Measurements from ENCODE around the gene PRSS57. TPM values are rescaled to one million over a fixed set of nuclear protein-coding genes. Genes with fewer than 3 reads are reported as not detected.

PRSS57 gene
- total and polyA plus RNA-seq, 2 of the 13 experiments (the other 11 are each of a cell fraction or from before 2014, with no cell fraction given) = 0.12 TPM; not detected in 1

- POLR2A ChIA-PET = interaction anchor here (0.6 to 2.3 kb wide), 4 partner anchors 10 to 102 kb away, joined by 3 to 18 read pairs (median 3); partner anchors contain the start of genes PALM and RNF126
- no peaks in the 10 kb centered on the region for H3K27me3 ChIP-seq (ENCODE audit: control insufficient read depth in 1 of 2, insufficient read depth in 2 of 2, low read length in 2 of 2)
- H3K79me2 ChIP-seq (ENCODE audit: insufficient read depth, low read length) = no peaks in the 10 kb centered on the region
- H3K9me3 ChIP-seq (ENCODE audit: low read length) = 0 out of 2 replicates have a peak, but pooled peaks cover 4% of the 10 kb centered on the region
- no peak overlapping the region for H2AFZ ChIP-seq (ENCODE audit: low read length)
- peaks cover 44% of the 10 kb centered on the region for H3K4me1 ChIP-seq (ENCODE audit: insufficient read depth, low read length)
- H3K9ac ChIP-seq (ENCODE audit: insufficient read depth, low read depth, low read length) = no peak overlapping the region
- BruUV-seq (replicated peaks) = no TSS peak
- H3K4me2 ChIP-seq (ENCODE audit: low read depth, low read length) = peak overlapping the region; percentile 59
- peak overlapping the region in 2 of 3 experiments; percentile 33 to 55; a peak in 3 of 6 replicates for H3K4me3 ChIP-seq (replicated peaks in 1 of 3; ENCODE audit: insufficient read depth in 1 of 3, low read depth in 2 of 3, low read length in 3 of 3)
- in situ Hi-C loops (cut with HindIII; ENCODE audit: extremely low pct_ligation_motif_present, low pct_unique_long_range_greater_than_20kb) = no loop called here
- CTCF ChIA-PET (ENCODE audit: low intra/inter-chr PET ratio, low total read pairs) = no interaction called here
- no peak overlapping the region for H3K27ac ChIP-seq (ENCODE audit: extremely low read length, insufficient read depth, low read length)
- intact Hi-C loops (cut with micrococcal nuclease; ENCODE audit: unreplicated experiment) = no loop called here
- DNase-seq (ENCODE audit: low spot score) (peak; percentile 39), FAIRE-seq (no peak), ATAC-seq (peak; percentile 39)
- 2% methylated on average over 10 of the region's 54 CpGs for WGBS (ENCODE audit: low lambda C conversion rate)
- H3K36me3 ChIP-seq (replicated peaks in 1 of 2; ENCODE audit: control insufficient read depth in 1 of 2, insufficient read depth in 2 of 2, low read length in 2 of 2) = no peaks in the 10 kb centered on the region
- H4K20me1 ChIP-seq (ENCODE audit: insufficient read depth, low read length) = no peaks in the 10 kb centered on the region
- no peak for TF ChIP-seq TFE3 (CRISPR knock-in tag; IDR thresholded peaks at IDR 0.05)
- no peak for TF ChIP-seq ZNF563 (CRISPR knock-in tag; IDR thresholded peaks at IDR 0.05)
- TF ChIP-seq ZNF747 (CRISPR knock-in tag; IDR thresholded peaks at IDR 0.05; ENCODE audit: borderline replicate concordance) = peak; percentile 55; the same call in 1 of the 2 replicates
- TF ChIP-seq ZNF687 (CRISPR knock-in tag; IDR thresholded peaks at IDR 0.05) = peak; percentile 94
- no peak for TF ChIP-seq ELF3 (CRISPR knock-in tag; IDR thresholded peaks at IDR 0.05)
- no peak for TF ChIP-seq PRDM10 (CRISPR knock-in tag; IDR thresholded peaks at IDR 0.05; ENCODE audit: low read depth)
- peak; percentile 53; the same call in 1 of the 2 replicates for TF ChIP-seq NKX3-1 (CRISPR knock-in tag; IDR thresholded peaks at IDR 0.05)
- TF ChIP-seq NONO (IDR thresholded peaks at IDR 0.05) = no peak
- peak; percentile 55; the same call in 1 of the 2 replicates for TF ChIP-seq NONO (CRISPR knock-in tag; conservative IDR thresholded peaks at IDR 0.05)
- 0 out of 2 replicates have a peak, but pooled peaks have one; percentile 20 for TF ChIP-seq FOXA3 (CRISPR knock-in tag; IDR thresholded peaks at IDR 0.05)
- TF ChIP-seq MAFF (IDR thresholded peaks at IDR 0.05; ENCODE audit: low read depth, low read length) = no peak
- no peak for TF ChIP-seq ZNF570 (CRISPR knock-in tag; IDR thresholded peaks at IDR 0.05; ENCODE audit: borderline replicate concordance)
- TF ChIP-seq ZFP36 (IDR thresholded peaks at IDR 0.05; ENCODE audit: borderline replicate concordance, low read depth, low read length, partially characterized antibody) = no peak
- 0 out of 2 replicates have a peak, but pooled peaks have one; percentile 27 for TF ChIP-seq ZBTB14 (CRISPR knock-in tag; IDR thresholded peaks at IDR 0.05)
These were observed 23.8 kb upstream of the PRSS57 start for GRCh38 chr19:718991-719512.

Measured in HepG2 (cell line).